ENCODE data around the gene ASTN2. TPM values are rescaled to one million over a fixed set of nuclear protein-coding genes. Genes with fewer than 3 reads are reported as not detected.

ASTN2 gene
- total and polyA plus RNA-seq, 4 donors = 0.57 to 2.9 (median 1.4) TPM

DNA sequence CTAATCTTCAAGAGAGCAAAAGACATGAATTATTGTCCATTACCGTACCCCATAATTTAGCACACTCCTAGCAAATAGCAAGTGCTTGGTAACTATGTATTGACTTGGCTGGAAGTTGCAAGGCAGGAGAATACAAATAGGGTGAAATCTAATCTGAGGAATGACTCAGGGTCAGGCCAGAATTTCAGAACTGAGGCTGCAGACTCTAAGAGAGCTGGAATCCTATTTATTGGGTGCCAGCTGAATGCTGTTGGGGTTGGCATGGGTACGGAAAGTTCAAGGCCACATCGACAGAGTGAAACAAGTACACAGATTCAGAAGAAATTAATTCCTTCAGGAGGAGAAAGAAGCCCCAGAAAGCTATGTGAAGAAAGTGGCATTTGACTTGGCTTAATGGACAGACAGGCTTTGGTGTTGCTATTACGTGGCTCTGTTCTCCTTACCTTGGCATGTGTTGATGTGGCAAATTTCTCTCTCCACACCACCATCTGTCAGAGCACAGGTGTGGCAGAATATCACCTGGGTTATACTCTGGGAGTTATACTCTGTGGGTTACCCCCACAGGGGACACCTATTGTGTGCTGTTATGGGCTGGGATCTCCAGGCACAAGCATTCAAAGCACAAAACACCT is 20.9 kb upstream of the ASTN2 start:
- 85% methylated on average over 4 of the region's 4 CpGs for WGBS
- no peak overlapping the region for H3K4me3 ChIP-seq (ENCODE audit: low read depth in 1 of 3, low read length in 3 of 3)
- H3K9me3 ChIP-seq (ENCODE audit: control insufficient read depth in 4 of 4, low read length in 3 of 4) = no peaks in the 10 kb centered on the region
- no peaks in the 10 kb centered on the region for H3K4me1 ChIP-seq (ENCODE audit: control insufficient read depth in 4 of 4, insufficient read depth in 4 of 4, low read length in 3 of 4)
- DNase-seq (ENCODE audit: low spot score) = no peak
- no peak overlapping the region for H3K9ac ChIP-seq (ENCODE audit: low read depth in 1 of 2, low read length in 2 of 2)
- H3K36me3 ChIP-seq (ENCODE audit: control insufficient read depth in 4 of 4, insufficient read depth in 3 of 4, low read depth in 1 of 4, low read length in 3 of 4) = no peaks in the 10 kb centered on the region
- H3K27ac ChIP-seq (ENCODE audit: low read depth in 1 of 2, low read length in 2 of 2) = no peak overlapping the region
- H3K27me3 ChIP-seq (ENCODE audit: control insufficient read depth in 4 of 4, insufficient read depth in 4 of 4, low read length in 3 of 4) = no peaks in the 10 kb centered on the region
- TF ChIP-seq RXRA (IDR thresholded peaks at IDR 0.05) (no peak), JUND (IDR thresholded peaks at IDR 0.05) (no peak), TAF1 (conservative IDR thresholded peaks at IDR 0.05) (no peak), YY1 (IDR thresholded peaks at IDR 0.05) (no peak), NR2F2 (IDR thresholded peaks at IDR 0.05) (no peak)

DNA sequence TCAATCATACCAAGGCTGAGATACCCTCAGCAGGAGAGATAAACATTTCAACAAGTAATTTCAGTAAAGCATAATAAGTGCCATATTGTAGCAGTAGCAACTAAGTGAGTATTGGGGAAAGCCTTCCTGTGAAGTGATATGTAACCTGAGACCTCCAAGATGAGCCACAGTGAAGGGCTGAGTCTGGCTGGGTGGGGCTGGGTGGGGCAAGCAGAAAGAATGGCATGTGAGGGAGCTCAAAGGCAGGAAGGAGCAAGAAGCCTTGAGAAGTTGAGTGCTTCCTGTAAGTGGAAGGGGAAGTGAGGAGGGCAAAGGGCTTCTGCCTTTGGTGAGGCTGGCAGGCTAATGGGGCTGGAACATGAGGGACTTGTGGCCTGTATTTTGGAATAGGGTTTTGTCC is 19.7 kb upstream of the ASTN2 start:
- H3K9ac ChIP-seq (ENCODE audit: low read depth in 1 of 2, low read length in 2 of 2) = no peak overlapping the region
- no peak overlapping the region for H3K4me3 ChIP-seq (ENCODE audit: low read depth in 1 of 3, low read length in 3 of 3)
- TF ChIP-seq, protein P1, sequence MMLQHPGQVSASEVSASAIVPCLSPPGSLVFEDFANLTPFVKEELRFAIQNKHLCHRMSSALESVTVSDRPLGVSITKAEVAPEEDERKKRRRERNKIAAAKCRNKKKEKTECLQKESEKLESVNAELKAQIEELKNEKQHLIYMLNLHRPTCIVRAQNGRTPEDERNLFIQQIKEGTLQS (IDR thresholded peaks at IDR 0.05) = no peak
- TF ChIP-seq RAD21 (IDR thresholded peaks at IDR 0.05) (no peak), NR2F2 (IDR thresholded peaks at IDR 0.05) (no peak), JUND (IDR thresholded peaks at IDR 0.05) (no peak), TAF1 (conservative IDR thresholded peaks at IDR 0.05) (no peak), HNF4G (IDR thresholded peaks at IDR 0.05) (no peak), FOXA1 (IDR thresholded peaks at IDR 0.05) (no peak), FOXA2 (IDR thresholded peaks at IDR 0.05) (no peak), EGR1 (IDR thresholded peaks at IDR 0.05; ENCODE audit: low read depth in 2 of 2) (no peak), SP1 (IDR thresholded peaks at IDR 0.05) (no peak), HNF4A (conservative IDR thresholded peaks at IDR 0.05) (no peak), GABPA (IDR thresholded peaks at IDR 0.05 in 1 of 2, conservative IDR thresholded peaks at IDR 0.05 in 1 of 2) (no peak), RXRA (IDR thresholded peaks at IDR 0.05) (no peak), YY1 (IDR thresholded peaks at IDR 0.05) (no peak)
- TF ChIP-seq, protein P2, sequence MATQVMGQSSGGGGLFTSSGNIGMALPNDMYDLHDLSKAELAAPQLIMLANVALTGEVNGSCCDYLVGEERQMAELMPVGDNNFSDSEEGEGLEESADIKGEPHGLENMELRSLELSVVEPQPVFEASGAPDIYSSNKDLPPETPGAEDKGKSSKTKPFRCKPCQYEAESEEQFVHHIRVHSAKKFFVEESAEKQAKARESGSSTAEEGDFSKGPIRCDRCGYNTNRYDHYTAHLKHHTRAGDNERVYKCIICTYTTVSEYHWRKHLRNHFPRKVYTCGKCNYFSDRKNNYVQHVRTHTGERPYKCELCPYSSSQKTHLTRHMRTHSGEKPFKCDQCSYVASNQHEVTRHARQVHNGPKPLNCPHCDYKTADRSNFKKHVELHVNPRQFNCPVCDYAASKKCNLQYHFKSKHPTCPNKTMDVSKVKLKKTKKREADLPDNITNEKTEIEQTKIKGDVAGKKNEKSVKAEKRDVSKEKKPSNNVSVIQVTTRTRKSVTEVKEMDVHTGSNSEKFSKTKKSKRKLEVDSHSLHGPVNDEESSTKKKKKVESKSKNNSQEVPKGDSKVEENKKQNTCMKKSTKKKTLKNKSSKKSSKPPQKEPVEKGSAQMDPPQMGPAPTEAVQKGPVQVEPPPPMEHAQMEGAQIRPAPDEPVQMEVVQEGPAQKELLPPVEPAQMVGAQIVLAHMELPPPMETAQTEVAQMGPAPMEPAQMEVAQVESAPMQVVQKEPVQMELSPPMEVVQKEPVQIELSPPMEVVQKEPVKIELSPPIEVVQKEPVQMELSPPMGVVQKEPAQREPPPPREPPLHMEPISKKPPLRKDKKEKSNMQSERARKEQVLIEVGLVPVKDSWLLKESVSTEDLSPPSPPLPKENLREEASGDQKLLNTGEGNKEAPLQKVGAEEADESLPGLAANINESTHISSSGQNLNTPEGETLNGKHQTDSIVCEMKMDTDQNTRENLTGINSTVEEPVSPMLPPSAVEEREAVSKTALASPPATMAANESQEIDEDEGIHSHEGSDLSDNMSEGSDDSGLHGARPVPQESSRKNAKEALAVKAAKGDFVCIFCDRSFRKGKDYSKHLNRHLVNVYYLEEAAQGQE (IDR thresholded peaks at IDR 0.05) = no peak
- TF ChIP-seq, protein P3, sequence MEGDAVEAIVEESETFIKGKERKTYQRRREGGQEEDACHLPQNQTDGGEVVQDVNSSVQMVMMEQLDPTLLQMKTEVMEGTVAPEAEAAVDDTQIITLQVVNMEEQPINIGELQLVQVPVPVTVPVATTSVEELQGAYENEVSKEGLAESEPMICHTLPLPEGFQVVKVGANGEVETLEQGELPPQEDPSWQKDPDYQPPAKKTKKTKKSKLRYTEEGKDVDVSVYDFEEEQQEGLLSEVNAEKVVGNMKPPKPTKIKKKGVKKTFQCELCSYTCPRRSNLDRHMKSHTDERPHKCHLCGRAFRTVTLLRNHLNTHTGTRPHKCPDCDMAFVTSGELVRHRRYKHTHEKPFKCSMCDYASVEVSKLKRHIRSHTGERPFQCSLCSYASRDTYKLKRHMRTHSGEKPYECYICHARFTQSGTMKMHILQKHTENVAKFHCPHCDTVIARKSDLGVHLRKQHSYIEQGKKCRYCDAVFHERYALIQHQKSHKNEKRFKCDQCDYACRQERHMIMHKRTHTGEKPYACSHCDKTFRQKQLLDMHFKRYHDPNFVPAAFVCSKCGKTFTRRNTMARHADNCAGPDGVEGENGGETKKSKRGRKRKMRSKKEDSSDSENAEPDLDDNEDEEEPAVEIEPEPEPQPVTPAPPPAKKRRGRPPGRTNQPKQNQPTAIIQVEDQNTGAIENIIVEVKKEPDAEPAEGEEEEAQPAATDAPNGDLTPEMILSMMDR (IDR thresholded peaks at IDR 0.05; ENCODE audit: low read depth, low read length, missing input control) = no peak
- TF ChIP-seq, protein P4, sequence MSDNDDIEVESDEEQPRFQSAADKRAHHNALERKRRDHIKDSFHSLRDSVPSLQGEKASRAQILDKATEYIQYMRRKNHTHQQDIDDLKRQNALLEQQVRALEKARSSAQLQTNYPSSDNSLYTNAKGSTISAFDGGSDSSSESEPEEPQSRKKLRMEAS (IDR thresholded peaks at IDR 0.05) = no peak
- H3K9me3 ChIP-seq (ENCODE audit: control insufficient read depth in 4 of 4, low read length in 3 of 4) = no peaks in the 10 kb centered on the region
- no peak for DNase-seq (ENCODE audit: low spot score)
- no peak overlapping the region for H3K27ac ChIP-seq (ENCODE audit: low read depth in 1 of 2, low read length in 2 of 2)
- no peaks in the 10 kb centered on the region for H3K27me3 ChIP-seq (ENCODE audit: control insufficient read depth in 4 of 4, insufficient read depth in 4 of 4, low read length in 3 of 4)
- no peaks in the 10 kb centered on the region for H3K36me3 ChIP-seq (ENCODE audit: control insufficient read depth in 4 of 4, insufficient read depth in 3 of 4, low read depth in 1 of 4, low read length in 3 of 4)
- no peaks in the 10 kb centered on the region for H3K4me1 ChIP-seq (ENCODE audit: control insufficient read depth in 4 of 4, insufficient read depth in 4 of 4, low read length in 3 of 4)

Data from liver (tissue), 9 donors.